ENCODE data around the gene AADACL2.

Gene AADACL2

GRCh38 chr3:151769175-151769574, 35.4 kb downstream of the AADACL2 start:
- TF ChIP-seq EGR1 (IDR thresholded peaks at IDR 0.05) (no peak), YY1 (IDR thresholded peaks at IDR 0.05; ENCODE audit: low read depth) (no peak)

GRCh38 chr3:151770956-151771355, 37.2 kb downstream of the AADACL2 start:
- TF ChIP-seq EP300 (IDR thresholded peaks at IDR 0.05; ENCODE audit: borderline replicate concordance) (no peak), CEBPB (IDR thresholded peaks at IDR 0.05) (no peak), MAX (IDR thresholded peaks at IDR 0.05) (no peak), TAF1 (IDR thresholded peaks at IDR 0.05; ENCODE audit: low read depth) (no peak), USF1 (IDR thresholded peaks at IDR 0.05) (no peak), YY1 (IDR thresholded peaks at IDR 0.05; ENCODE audit: low read depth) (no peak), CREB1 (IDR thresholded peaks at IDR 0.05; ENCODE audit: low read depth) (no peak), FOXM1 (IDR thresholded peaks at IDR 0.05; ENCODE audit: borderline replicate concordance, low read depth) (no peak), NFIC (IDR thresholded peaks at IDR 0.05) (no peak), RAD21 (IDR thresholded peaks at IDR 0.05; ENCODE audit: low read depth) (no peak), TCF12 (IDR thresholded peaks at IDR 0.05; ENCODE audit: low read depth) (no peak), ZBTB7A (IDR thresholded peaks at IDR 0.05; ENCODE audit: low read depth) (no peak), REST (IDR thresholded peaks at IDR 0.05; ENCODE audit: low read depth) (no peak), TEAD4 (IDR thresholded peaks at IDR 0.05) (no peak), EGR1 (IDR thresholded peaks at IDR 0.05) (no peak)

- no peak for TF ChIP-seq TAF1 (IDR thresholded peaks at IDR 0.05; ENCODE audit: low read depth)
- TF ChIP-seq EP300 (IDR thresholded peaks at IDR 0.05; ENCODE audit: borderline replicate concordance) = no peak
- no peak for TF ChIP-seq ZBTB7A (IDR thresholded peaks at IDR 0.05; ENCODE audit: low read depth)
- TF ChIP-seq TCF12 (IDR thresholded peaks at IDR 0.05; ENCODE audit: low read depth) = no peak
- no peak for TF ChIP-seq FOXM1 (IDR thresholded peaks at IDR 0.05; ENCODE audit: borderline replicate concordance, low read depth)
- no peak for TF ChIP-seq CEBPB (IDR thresholded peaks at IDR 0.05)
- no peak for TF ChIP-seq YY1 (IDR thresholded peaks at IDR 0.05; ENCODE audit: low read depth)
- TF ChIP-seq MAX (IDR thresholded peaks at IDR 0.05) = no peak
Measured at GRCh38 chr3:151772825-151773480, 39.2 kb downstream of the AADACL2 start.

GRCh38 chr3:151774235-151774634, 40.5 kb downstream of the AADACL2 start:
- no peak for TF ChIP-seq REST (IDR thresholded peaks at IDR 0.05; ENCODE audit: low read depth)
- no peak for TF ChIP-seq TCF12 (IDR thresholded peaks at IDR 0.05; ENCODE audit: low read depth)
- no peak for TF ChIP-seq RAD21 (IDR thresholded peaks at IDR 0.05; ENCODE audit: low read depth)
- no peak for TF ChIP-seq NFIC (IDR thresholded peaks at IDR 0.05)
- no peak for TF ChIP-seq EGR1 (IDR thresholded peaks at IDR 0.05)
- no peak for TF ChIP-seq FOXM1 (IDR thresholded peaks at IDR 0.05; ENCODE audit: borderline replicate concordance, low read depth)
- no peak for TF ChIP-seq TAF1 (IDR thresholded peaks at IDR 0.05; ENCODE audit: low read depth)
- no peak for TF ChIP-seq MAX (IDR thresholded peaks at IDR 0.05)
- no peak for TF ChIP-seq TEAD4 (IDR thresholded peaks at IDR 0.05)
- TF ChIP-seq EP300 (IDR thresholded peaks at IDR 0.05; ENCODE audit: borderline replicate concordance) = no peak
- no peak for TF ChIP-seq USF1 (IDR thresholded peaks at IDR 0.05)
- no peak for TF ChIP-seq YY1 (IDR thresholded peaks at IDR 0.05; ENCODE audit: low read depth)
- TF ChIP-seq CEBPB (IDR thresholded peaks at IDR 0.05) = no peak
- no peak for TF ChIP-seq ZBTB7A (IDR thresholded peaks at IDR 0.05; ENCODE audit: low read depth)
- no peak for TF ChIP-seq CREB1 (IDR thresholded peaks at IDR 0.05; ENCODE audit: low read depth)

- TF ChIP-seq ZBTB7A (IDR thresholded peaks at IDR 0.05; ENCODE audit: low read depth) (no peak), RAD21 (IDR thresholded peaks at IDR 0.05; ENCODE audit: low read depth) (no peak), FOXM1 (IDR thresholded peaks at IDR 0.05; ENCODE audit: borderline replicate concordance, low read depth) (no peak), USF1 (IDR thresholded peaks at IDR 0.05) (no peak), TAF1 (IDR thresholded peaks at IDR 0.05; ENCODE audit: low read depth) (no peak), TCF12 (IDR thresholded peaks at IDR 0.05; ENCODE audit: low read depth) (no peak), EP300 (IDR thresholded peaks at IDR 0.05; ENCODE audit: borderline replicate concordance) (no peak), NFIC (IDR thresholded peaks at IDR 0.05) (no peak), CREB1 (IDR thresholded peaks at IDR 0.05; ENCODE audit: low read depth) (no peak), MAX (IDR thresholded peaks at IDR 0.05) (no peak)
Measured at GRCh38 chr3:151774910-151775309, 41.2 kb downstream of the AADACL2 start.

Data from Ishikawa (cell line).